Measurements from ENCODE around the gene ITGA8.

Gene ITGA8

GRCh38 chr10:15521328-15521903 lies 198.3 kb downstream of the ITGA8 start:
- in situ Hi-C loops (cut with HindIII; ENCODE audit: low pct_unique_long_range_greater_than_20kb, low sequenced_read_pairs): no loop called here
- TF ChIP-seq JUND (IDR thresholded peaks at IDR 0.05; ENCODE audit: low read depth): no peak
- DNase-seq (ENCODE audit: low read depth in 1 of 2, low spot score in 1 of 2): no peak

GRCh38 chr10:15518250-15518649 lies 201.5 kb downstream of the ITGA8 start:
- in situ Hi-C loops (cut with HindIII; ENCODE audit: low pct_unique_long_range_greater_than_20kb, low sequenced_read_pairs): no loop called here
- no peak for DNase-seq (ENCODE audit: low read depth in 1 of 2, low spot score in 1 of 2)
- no peak for TF ChIP-seq JUND (IDR thresholded peaks at IDR 0.05; ENCODE audit: low read depth)

GRCh38 chr10:15516256-15517085 lies 203.3 kb downstream of the ITGA8 start:
- no peak for DNase-seq (ENCODE audit: low read depth in 1 of 2, low spot score in 1 of 2)
- no peak for TF ChIP-seq JUND (IDR thresholded peaks at IDR 0.05; ENCODE audit: low read depth)
- in situ Hi-C loops (cut with HindIII; ENCODE audit: low pct_unique_long_range_greater_than_20kb, low sequenced_read_pairs): no loop called here

GRCh38 chr10:15515202-15515601 lies 204.5 kb downstream of the ITGA8 start:
- in situ Hi-C loops (cut with HindIII; ENCODE audit: low pct_unique_long_range_greater_than_20kb, low sequenced_read_pairs): no loop called here
- no peak for TF ChIP-seq JUND (IDR thresholded peaks at IDR 0.05; ENCODE audit: low read depth)
- peak in 1 of 2 experiments; percentile 15 for DNase-seq (ENCODE audit: low read depth in 1 of 2, low spot score in 1 of 2)

GRCh38 chr10:15510963-15511362 lies 208.8 kb downstream of the ITGA8 start:
- no peak for DNase-seq (ENCODE audit: low read depth in 1 of 2, low spot score in 1 of 2)
- in situ Hi-C loops (cut with HindIII; ENCODE audit: low pct_unique_long_range_greater_than_20kb, low sequenced_read_pairs): no loop called here
- no peak for TF ChIP-seq JUND (IDR thresholded peaks at IDR 0.05; ENCODE audit: low read depth)

- DNase-seq (ENCODE audit: low read depth in 1 of 2, low spot score in 1 of 2): no peak
- in situ Hi-C loops (cut with HindIII; ENCODE audit: low pct_unique_long_range_greater_than_20kb, low sequenced_read_pairs): no loop called here
Measured at GRCh38 chr10:15505329-15505728, 214.4 kb downstream of the ITGA8 start.

GRCh38 chr10:15504101-15504840 lies 215.5 kb downstream of the ITGA8 start:
- no peak for TF ChIP-seq JUND (IDR thresholded peaks at IDR 0.05; ENCODE audit: low read depth)
- no peak for DNase-seq (ENCODE audit: low read depth in 1 of 2, low spot score in 1 of 2)
- in situ Hi-C loops (cut with HindIII; ENCODE audit: low pct_unique_long_range_greater_than_20kb, low sequenced_read_pairs): no loop called here

More at GRCh38 chr10:15505329-15505728, 214.4 kb downstream of the ITGA8 start:
- TF ChIP-seq JUND (IDR thresholded peaks at IDR 0.05; ENCODE audit: low read depth): no peak

GRCh38 chr10:15494850-15495506 lies 224.7 kb downstream of the ITGA8 start:
- DNase-seq (ENCODE audit: low read depth in 1 of 2, low spot score in 1 of 2): no peak
- in situ Hi-C loops (cut with HindIII; ENCODE audit: low pct_unique_long_range_greater_than_20kb, low sequenced_read_pairs): no loop called here
- no peak for TF ChIP-seq JUND (IDR thresholded peaks at IDR 0.05; ENCODE audit: low read depth)

- DNase-seq (ENCODE audit: low read depth in 1 of 2, low spot score in 1 of 2): no peak
- in situ Hi-C loops (cut with HindIII; ENCODE audit: low pct_unique_long_range_greater_than_20kb, low sequenced_read_pairs): no loop called here
- no peak for TF ChIP-seq JUND (IDR thresholded peaks at IDR 0.05; ENCODE audit: low read depth)
Measured at GRCh38 chr10:15491856-15492642, 227.7 kb downstream of the ITGA8 start.

GRCh38 chr10:15489431-15489830 lies 230.3 kb downstream of the ITGA8 start:
- DNase-seq (ENCODE audit: low read depth in 1 of 2, low spot score in 1 of 2): no peak
- in situ Hi-C loops (cut with HindIII; ENCODE audit: low pct_unique_long_range_greater_than_20kb, low sequenced_read_pairs): no loop called here
- TF ChIP-seq JUND (IDR thresholded peaks at IDR 0.05; ENCODE audit: low read depth): no peak

GRCh38 chr10:15487376-15487775 lies 232.3 kb downstream of the ITGA8 start:
- no peak for DNase-seq (ENCODE audit: low read depth in 1 of 2, low spot score in 1 of 2)
- in situ Hi-C loops (cut with HindIII; ENCODE audit: low pct_unique_long_range_greater_than_20kb, low sequenced_read_pairs): no loop called here
- no peak for TF ChIP-seq JUND (IDR thresholded peaks at IDR 0.05; ENCODE audit: low read depth)

- in situ Hi-C loops (cut with HindIII; ENCODE audit: low pct_unique_long_range_greater_than_20kb, low sequenced_read_pairs): no loop called here
- TF ChIP-seq JUND (IDR thresholded peaks at IDR 0.05; ENCODE audit: low read depth): no peak
- no peak for DNase-seq (ENCODE audit: low read depth in 1 of 2, low spot score in 1 of 2)
Measured at GRCh38 chr10:15486404-15486803, 233.3 kb downstream of the ITGA8 start.
